Measurements from ENCODE around the gene DNAJC12.
"Not testable (repeated sequence)": the region's sequence is repeated elsewhere in the genome, so short reads cannot be mapped to it uniquely, and the experiment has no call there.

Gene DNAJC12

DNA sequence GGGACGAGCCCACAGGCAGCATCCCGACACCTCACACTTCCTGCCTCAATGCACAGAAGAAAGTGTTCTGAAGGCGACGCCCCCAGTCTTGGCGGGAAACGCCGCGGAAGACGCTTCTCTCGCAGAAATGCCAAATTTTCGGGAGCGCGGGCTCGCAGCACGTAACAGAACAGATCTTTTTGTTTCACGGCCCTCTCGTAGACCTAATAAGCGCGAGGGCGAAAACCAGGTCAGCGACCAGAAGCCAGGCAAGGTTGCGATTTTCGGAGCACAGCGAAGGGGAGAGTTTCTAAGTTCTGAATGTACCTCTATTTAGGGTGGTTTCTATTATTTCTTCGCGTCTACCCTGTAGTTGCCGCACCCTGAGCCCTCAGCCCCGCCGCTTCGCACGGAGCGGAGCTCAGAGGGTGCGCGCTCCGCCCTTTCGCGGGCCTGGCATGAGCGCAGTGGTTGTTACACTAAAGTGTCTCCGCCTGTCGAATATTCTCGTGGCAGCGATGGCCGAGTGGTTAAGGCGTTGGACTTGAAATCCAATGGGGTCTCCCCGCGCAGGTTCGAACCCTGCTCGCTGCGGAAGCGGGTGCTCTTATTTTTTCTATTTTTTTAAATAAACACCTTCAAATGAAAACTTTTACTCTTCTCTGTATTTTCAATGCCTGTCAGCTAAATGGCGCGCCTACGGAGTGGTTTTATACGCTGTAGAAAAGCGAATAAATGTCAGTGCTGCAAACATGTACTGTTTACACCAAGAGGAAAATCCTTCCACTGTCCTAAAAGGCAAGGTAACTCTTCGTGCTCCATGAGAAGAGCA, 73.8 kb downstream of the DNAJC12 start:
- H3K4me3 ChIP-seq (ENCODE audit: low read depth, low read length) = peak overlapping the region; percentile 95

DNA sequence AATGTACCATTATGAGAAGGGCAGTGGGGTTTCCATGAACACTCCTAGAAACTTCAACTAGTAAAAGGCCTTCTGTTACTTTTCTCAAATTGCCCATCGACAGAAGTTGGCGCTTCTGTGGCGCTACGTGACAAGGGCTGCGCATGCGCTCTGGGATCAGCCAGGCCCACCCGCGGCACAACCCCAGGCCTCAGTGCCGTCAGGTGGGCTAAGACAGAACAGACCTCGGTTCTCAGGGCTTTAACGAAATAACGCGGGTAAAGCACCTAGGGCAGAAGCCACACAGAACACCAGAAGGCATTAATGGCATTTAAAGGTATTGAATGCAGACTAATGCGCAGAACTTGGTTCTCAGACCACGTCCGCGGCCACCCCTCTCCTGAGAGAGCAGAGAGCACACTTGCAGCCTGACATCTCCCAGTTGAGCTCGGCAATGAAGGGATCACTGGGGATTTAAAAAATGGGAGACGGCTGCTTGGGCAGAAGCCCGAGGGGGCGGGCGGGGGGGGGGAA, 74.4 kb downstream of the DNAJC12 start:
- peak overlapping the region; percentile 95 for H3K4me3 ChIP-seq (ENCODE audit: low read depth, low read length)

DNA sequence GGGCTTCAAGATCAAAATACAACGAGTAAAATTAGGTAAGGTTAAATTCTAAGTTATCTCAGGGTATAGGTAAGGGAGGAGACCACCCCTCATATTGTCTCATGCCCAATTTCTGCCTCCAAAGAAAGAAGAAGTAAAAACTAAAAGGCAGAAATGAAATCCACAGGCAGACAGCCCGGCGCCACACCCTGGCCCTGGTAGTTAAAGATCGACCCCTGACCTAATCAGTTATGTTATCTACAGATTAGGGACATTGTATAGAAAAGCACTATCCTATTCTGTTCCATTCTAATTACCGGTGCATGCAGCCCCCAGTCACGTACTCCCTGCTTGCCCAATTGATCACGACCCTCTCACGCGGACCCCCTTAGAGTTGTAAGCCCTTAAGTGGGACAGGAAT, 75.4 kb downstream of the DNAJC12 start:
- H3K4me3 ChIP-seq (ENCODE audit: low read depth, low read length) = not testable (repeated sequence)

DNA sequence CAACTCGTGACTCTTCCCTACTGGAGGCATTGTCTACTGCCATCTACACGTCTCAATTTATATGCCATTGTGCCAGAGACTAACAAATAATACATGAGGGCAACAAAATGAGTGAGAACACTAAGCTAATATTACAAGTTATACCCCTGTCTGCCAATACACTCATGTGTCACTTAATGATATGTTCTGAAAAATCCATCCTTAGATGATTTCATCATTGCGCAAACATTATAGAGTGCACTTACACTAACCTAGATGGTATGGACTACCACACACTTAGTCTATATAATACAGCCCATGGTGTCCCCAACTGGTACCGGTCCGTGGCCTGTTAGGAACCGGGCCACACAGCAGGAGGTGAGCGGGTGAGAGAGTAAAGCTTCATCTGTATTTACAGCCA, 77.7 kb downstream of the DNAJC12 start:
- no peak overlapping the region for H3K4me3 ChIP-seq (ENCODE audit: low read depth, low read length)

Measured in iPS-11a (cell line).